ENCODE measurements around the gene PDZRN3. TPM values are rescaled to one million over a fixed set of nuclear protein-coding genes. Genes with fewer than 3 reads are reported as not detected.

PDZRN3 gene
- total and polyA plus RNA-seq, 2 donors from 2014 or later = 9.5 to 13.2 TPM

DNA sequence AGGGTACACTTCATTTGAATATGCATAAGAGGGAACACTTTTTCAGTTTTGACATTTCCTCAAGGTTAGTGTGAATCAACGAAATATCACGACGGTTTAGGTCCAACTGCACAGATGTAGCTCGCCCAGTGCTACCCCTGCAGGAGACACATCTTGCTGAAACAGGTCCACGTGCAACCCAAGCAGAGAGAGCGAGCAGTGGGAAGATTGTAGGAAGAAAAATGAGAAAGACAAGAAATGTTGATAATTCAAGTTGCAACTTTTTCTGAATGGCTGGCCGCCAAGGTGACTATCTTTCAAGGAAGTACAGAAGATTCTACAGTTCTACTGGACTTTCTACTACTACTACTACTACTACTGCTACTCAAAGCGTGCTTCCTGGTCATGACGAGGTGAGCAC lies 231.7 kb downstream of the PDZRN3 start:
- H3K9me3 ChIP-seq (ENCODE audit: control insufficient read depth in 2 of 3, insufficient read depth in 1 of 3, low read length in 3 of 3) = no peaks in the 10 kb centered on the region
- no peak overlapping the region for H3K27ac ChIP-seq (ENCODE audit: low read depth in 2 of 2, low read length in 2 of 2)
- H3K4me3 ChIP-seq (ENCODE audit: low read length in 3 of 3) = no peak overlapping the region
- intact Hi-C loops (cut with DNase I) = no loop called here
- no peak overlapping the region for H3K9ac ChIP-seq (ENCODE audit: low read length in 3 of 3)
- TF ChIP-seq CTCF (IDR thresholded peaks at IDR 0.05; ENCODE audit: borderline replicate concordance, extremely low read depth, insufficient read depth) = no peak
- FAIRE-seq = no peak
- H3K4me1 ChIP-seq (ENCODE audit: control insufficient read depth in 2 of 3, insufficient read depth in 2 of 3, low read depth in 1 of 3, low read length in 3 of 3) = no peaks in the 10 kb centered on the region
- peaks cover 0 to 15% (median 0%) of the 10 kb centered on the region in 3 donors for H3K36me3 ChIP-seq (ENCODE audit: control insufficient read depth in 2 of 3, insufficient read depth in 3 of 3, low read length in 3 of 3)
- no peak for DNase-seq
- no peaks in the 10 kb centered on the region for H3K27me3 ChIP-seq (ENCODE audit: control insufficient read depth, insufficient read depth, low read length)

GRCh38 chr3:73391984-73392383 lies 232.8 kb downstream of the PDZRN3 start:
- H3K9me3 ChIP-seq (ENCODE audit: control insufficient read depth in 2 of 3, insufficient read depth in 1 of 3, low read length in 3 of 3) = no peaks in the 10 kb centered on the region
- TF ChIP-seq CTCF (IDR thresholded peaks at IDR 0.05; ENCODE audit: borderline replicate concordance, extremely low read depth, insufficient read depth) = no peak
- FAIRE-seq = no peak
- no peaks in the 10 kb centered on the region for H3K27me3 ChIP-seq (ENCODE audit: control insufficient read depth, insufficient read depth, low read length)
- H3K27ac ChIP-seq (ENCODE audit: low read depth in 2 of 2, low read length in 2 of 2) = no peak overlapping the region
- H3K9ac ChIP-seq (ENCODE audit: low read length in 3 of 3) = no peak overlapping the region
- H3K4me1 ChIP-seq (ENCODE audit: control insufficient read depth in 2 of 3, insufficient read depth in 2 of 3, low read depth in 1 of 3, low read length in 3 of 3) = no peaks in the 10 kb centered on the region
- DNase-seq = no peak
- intact Hi-C loops (cut with DNase I) = no loop called here
- H3K4me3 ChIP-seq (ENCODE audit: low read length in 3 of 3) = no peak overlapping the region
- peaks cover 0 to 15% (median 0%) of the 10 kb centered on the region in 3 donors for H3K36me3 ChIP-seq (ENCODE audit: control insufficient read depth in 2 of 3, insufficient read depth in 3 of 3, low read length in 3 of 3)

GRCh38 chr3:73389928-73390327 lies 234.8 kb downstream of the PDZRN3 start:
- no peaks in the 10 kb centered on the region for H3K9me3 ChIP-seq (ENCODE audit: control insufficient read depth in 2 of 3, insufficient read depth in 1 of 3, low read length in 3 of 3)
- H3K4me3 ChIP-seq (ENCODE audit: low read length in 3 of 3) = no peak overlapping the region
- no peak overlapping the region for H3K27ac ChIP-seq (ENCODE audit: low read depth in 2 of 2, low read length in 2 of 2)
- no peak for FAIRE-seq
- DNase-seq = no peak
- H3K4me1 ChIP-seq (ENCODE audit: control insufficient read depth in 2 of 3, insufficient read depth in 2 of 3, low read depth in 1 of 3, low read length in 3 of 3) = no peaks in the 10 kb centered on the region
- no peak overlapping the region for H3K9ac ChIP-seq (ENCODE audit: low read length in 3 of 3)
- H3K36me3 ChIP-seq (ENCODE audit: control insufficient read depth in 2 of 3, insufficient read depth in 3 of 3, low read length in 3 of 3) = peaks cover 0 to 21% (median 7%) of the 10 kb centered on the region in 3 donors
- intact Hi-C loops (cut with DNase I) = no loop called here
- no peak for TF ChIP-seq CTCF (IDR thresholded peaks at IDR 0.05; ENCODE audit: borderline replicate concordance, extremely low read depth, insufficient read depth)
- H3K27me3 ChIP-seq (ENCODE audit: control insufficient read depth, insufficient read depth, low read length) = no peaks in the 10 kb centered on the region
